Bone marrow (tissue), 2 donors: ENCODE results near the gene C11orf24.
"Not testable (repeated sequence)": the region's sequence is repeated elsewhere in the genome, so short reads cannot be mapped to it uniquely, and the experiment has no call there.

Source experiments
- DNase-seq, 2 donors: peaks; one replicate each; lab custom pipeline; 2025; lab: John Stamatoyannopoulos, UW

Gene C11orf24

DNA sequence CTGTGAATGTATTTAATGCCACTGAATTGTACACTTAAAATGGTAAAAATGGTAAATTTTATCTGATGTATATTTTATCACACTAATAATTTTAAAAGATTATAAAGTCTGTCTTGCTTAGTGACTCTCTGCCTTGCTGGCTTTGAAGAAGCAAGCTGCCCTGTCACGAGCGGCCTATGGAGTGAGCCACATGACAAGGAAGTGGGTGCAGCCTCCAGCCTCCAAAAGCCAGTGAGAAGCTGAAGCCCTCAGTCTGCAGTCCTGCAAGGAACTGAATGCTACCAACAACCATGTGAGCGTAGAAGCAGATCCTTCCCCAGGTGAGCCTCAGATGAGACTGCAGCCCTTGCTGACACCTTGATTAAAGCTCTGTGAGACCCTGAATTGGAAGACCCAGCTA is 20.0 kb downstream of the C11orf24 start:
- DNase-seq = no peak

DNA sequence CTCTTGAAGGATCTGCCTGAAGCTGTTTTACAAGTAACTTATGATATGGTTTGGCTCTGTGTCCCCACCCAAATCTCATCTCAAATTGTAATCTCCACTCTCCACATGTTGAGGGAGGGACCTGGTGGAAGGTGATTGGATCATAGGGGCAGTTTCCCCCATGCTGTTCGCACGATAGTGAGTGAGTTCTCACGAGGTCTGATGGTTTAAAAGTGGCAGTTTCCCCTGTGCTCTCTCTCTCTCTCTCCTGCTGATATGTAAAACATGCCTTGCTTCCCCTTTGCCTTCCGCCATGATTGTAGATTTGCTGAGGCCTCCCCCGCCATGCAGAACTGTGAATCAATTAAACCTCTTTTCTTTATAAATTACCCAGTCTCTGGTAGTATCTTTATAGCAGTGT is 26.9 kb downstream of the C11orf24 start:
- not testable (repeated sequence) for DNase-seq

DNA sequence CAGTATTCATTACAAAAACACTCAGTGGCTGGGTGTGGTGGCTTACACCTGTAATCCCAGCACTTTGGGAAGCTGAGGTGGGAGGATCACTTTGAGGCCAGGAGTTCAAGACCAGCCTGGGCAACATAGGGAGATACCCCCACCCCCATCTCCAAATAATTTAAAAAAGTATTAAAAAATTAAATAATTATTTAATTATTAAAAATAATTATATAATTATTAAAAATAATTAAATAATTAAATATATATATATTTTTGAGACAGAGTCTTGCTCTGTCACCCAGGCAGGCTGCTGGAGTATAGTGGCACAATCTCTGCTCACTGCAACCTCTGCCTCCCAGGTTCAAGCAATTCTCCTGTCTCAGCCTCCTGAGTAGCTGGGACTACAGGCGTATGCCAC is 27.9 kb downstream of the C11orf24 start:
- not testable (repeated sequence) for DNase-seq

DNA sequence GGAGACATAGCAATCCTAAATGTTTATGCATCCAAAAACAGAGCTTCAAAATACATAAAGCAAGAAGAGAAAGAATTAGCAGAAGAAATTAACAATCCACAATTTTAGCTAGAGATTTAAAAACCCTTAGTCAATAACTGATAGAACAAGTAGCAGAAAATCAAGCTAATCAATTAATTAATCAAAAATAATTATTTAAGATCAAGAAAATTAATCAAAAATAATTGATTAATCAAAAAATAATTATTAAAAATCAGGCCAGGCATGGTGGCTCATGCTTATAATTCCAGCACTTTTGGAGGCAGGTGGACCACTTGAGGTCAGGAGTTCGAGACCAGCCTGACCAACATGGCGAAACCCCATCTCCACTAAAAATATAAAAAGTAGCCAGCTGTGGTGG is 29.2 kb downstream of the C11orf24 start:
- DNase-seq = no peak

DNA sequence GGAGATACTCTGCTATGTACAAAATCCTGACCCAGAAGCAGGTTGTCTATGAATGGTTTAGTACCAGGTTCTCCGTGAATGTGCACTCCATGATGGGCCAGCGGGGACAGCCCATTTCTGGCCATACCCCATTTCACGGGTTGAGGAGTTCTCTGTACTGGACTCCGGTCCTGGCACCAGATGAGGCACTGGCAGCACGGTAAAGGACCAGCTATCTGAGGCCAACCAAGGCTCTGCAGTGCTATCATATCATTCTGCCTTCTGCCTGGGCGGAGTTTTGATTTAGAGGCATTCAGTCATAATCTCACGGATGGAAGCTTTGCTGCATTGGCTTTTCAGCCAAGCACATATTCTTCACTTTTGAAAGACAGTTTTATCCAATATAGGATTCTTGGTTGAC is 40.2 kb downstream of the C11orf24 start:
- no peak for DNase-seq

DNA sequence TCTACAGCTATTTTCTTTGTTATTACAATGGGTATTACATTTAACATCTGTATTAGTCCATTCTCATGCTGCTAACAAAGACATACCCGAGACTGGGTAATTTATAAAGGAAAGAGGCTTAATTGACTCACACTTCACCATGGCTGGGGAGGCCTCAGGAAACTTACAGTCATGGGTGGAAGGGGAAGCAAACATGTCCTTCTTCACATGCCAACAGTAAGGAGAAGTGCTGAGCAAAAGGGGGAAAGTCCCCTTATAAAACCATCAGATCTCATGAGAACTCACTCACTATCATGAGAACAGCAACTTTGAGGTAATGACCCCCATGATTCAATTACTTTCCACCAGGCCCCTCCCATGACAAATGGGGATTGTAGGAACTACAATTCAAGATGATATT is 42.2 kb downstream of the C11orf24 start:
- DNase-seq = no peak

DNA sequence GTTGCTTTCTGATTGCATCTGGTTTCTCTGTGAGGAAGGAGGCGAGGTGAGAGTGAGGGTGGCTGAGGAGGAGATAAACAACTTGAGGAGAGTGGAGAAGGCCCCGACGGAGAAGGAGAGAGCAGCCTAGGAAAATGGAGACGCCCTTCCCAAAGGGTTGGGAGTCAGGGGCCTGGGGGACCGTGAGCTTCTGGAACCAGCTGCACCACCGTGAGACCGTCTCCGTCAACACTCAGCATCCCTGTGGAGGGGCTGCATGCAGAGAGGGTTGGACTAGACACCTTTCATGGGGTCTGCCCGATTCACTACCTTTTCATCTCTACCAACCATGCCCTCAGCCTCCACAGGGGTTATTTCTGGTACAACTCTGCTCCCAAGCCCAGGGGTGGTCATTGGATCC is 45.4 kb downstream of the C11orf24 start:
- no peak for DNase-seq

DNA sequence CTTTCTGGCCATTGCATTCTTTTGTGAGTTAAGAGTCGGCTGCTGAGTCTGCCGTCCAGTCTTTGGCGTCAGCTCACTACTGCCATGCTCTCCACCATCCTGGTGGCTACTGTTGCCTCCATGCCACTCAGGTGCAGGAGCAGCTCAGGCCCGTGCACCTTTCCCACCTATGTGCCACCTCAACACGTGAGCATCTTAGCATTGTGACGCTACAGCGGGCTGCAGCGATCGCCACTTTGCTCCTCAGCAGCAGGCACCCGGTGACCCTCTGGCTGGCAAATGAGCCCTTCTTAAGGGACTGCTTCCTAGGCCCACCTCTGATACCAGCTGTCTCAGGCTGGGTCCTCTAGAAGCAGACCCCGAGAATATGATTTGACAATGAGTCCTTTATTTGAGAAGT is 47.2 kb downstream of the C11orf24 start:
- DNase-seq = no peak

DNA sequence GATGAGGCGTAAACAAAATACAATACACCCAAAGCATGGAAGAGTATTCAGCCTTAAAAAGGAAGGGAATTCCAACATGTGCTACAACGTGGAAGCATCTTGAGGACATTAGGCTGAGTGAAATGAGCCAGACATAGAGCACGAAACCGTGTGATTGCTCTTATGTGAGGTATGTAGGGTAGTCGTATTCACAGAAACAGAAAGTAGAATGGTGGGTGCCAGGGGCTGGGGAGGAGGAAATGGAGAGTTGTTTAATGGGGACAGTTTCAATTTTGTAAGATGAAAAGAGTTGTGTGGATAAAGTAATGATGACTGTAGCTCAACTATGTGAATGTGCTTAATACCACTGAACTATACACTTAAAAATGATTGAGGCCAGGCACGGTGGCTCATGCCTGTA is 48.5 kb downstream of the C11orf24 start:
- DNase-seq = no peak

DNA sequence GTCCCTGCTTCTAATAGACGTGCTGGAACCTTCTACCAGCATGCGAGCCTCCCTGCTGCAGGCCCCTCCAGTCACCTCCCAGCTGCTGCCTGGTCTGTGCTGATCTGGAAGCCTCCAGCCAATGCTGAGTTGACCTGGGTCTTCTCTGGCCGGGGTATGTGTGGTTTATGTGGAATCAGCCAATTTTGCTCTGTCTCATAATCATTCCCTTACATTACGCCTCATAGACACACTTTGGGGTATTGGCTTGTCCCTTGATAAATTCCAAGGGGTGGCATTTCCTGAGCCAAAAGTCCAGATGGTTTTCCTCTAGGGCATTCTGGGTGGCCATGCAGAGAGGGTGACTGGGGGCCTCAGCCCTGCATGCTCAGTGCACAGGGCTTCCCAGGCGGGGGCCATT is 50.4 kb downstream of the C11orf24 start:
- no peak for DNase-seq

DNA sequence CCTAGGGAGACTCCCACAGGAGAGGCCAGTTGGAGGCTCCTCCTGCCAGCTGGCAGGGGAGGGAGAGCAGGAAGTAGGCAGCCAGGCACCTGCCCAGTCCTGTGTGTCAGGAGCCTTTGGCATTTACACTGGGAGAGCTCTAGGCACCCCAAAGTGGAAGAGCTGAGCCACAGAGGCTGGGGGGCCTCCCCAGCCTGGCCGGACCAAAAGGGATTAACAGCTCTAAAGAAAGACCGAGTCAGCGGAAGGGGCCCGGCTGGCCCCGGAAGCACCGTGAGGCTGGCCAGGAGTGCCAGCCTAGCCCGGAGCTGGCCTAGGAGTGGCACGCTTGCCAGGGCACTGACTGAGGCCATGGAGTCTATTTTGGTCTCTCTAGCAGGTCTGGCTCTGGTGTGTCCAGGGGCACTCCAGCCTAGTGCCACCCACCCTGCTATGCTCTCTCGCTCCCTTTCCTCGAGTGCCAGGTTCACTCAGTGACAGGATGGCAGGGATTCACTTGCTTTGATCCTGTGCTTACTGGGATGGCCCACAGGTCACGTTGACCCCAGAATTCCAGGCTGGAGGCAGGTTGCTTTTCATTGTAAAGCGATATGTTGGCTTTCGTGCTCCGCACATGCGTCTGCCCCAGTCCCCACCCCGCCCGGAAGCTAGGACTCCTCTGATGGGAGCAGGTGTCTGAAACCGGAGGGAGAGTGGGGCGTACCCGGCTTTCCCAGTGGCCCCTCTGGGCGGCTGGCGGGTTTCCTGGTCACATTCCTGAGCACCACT is 55.4 kb downstream of the C11orf24 start:
- no peak for DNase-seq

DNA sequence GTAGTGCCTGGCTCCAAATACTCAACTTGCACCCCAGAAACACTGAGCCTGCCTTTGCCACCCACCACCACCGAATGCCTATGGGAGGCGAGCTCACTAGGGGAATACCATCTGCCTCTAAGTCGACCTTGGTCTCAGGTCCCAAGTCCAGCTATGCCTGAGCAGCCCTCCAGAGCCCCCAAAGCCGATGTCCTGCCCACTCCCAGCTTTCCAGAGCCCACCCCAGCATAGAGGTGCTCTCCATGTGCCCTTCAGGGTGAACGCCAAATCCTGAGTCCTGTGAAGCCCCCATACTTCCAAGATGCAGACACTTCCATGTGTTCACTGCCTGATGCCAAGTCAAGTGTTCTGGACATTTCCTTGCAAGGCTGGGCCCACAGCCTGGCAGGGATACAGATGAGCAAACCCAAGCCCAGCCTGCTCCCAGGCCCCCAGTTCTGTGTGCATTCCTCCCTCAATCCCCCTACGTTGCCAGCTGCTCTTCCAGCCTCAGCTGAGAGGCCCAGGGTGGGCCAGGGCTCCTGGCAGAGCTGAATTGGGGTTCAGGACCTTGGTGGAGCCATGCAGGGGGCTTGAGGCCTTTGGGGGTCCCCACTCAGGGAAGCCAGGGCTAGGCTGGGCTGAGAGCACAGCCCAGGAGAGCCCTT is 56.1 kb downstream of the C11orf24 start:
- no peak for DNase-seq

DNA sequence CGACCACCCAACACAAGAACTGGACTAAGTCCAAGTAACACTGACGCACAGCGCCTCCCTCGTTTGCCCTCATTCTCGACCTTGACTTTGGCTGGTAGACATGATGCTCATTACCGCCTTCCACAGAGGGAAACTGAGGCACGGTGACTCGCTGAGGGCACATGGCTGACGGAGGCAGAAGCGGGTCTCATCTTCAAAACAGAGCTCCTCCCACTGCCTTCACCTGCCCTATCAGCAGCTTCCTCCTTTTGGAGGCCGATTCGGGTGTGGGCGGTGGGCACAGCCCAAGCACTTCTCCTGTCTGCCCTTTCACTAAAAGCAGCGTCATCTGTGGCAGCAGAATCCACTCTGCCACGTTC is 56.7 kb downstream of the C11orf24 start:
- DNase-seq = no peak

DNA sequence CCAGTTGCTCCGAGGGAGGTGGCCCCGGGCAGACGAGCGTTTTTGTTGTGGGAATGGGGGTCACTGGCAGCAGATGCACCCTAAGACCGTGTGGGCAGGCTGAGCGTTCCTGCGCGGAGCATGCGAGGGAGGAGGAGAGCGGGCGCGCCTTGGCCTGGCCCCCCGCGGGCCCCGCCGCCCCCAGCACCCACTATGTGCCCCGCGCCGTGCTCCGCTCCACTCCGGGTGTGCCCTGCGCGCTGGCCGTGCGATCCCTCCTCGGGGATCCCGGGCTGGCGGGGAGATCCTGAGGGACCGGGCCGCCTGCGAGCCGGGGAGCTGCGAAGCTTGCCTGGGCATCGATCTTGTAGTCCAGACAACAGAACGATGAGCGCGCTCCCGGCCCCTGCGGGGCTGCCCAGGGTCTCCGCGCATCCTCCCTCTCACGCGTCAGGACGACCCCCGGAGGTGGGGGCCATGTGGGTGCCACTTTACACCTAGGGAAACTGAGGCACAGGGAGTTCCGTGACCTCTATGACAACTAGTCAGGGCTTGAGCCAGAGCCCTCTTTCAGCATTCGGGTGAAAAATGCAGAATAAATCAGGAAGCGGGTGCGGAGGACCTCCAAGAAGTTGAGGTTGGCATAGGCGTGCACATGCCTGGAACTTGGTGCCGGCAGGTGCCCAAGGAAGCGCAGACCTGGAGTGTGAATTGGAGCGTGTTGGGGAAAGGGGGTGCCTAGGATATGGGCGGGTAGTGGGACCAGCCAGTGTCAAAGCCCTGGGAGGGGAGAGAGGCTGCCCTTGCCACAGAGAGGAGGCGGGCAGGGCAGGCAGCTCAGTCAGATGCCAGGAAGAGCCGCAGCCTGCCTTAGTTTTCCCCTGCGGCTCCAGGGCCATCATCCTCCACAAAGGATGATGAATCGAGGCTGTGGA is 57.3 kb downstream of the C11orf24 start:
- DNase-seq = peak in 1 of 2 donors; percentile 40

DNA sequence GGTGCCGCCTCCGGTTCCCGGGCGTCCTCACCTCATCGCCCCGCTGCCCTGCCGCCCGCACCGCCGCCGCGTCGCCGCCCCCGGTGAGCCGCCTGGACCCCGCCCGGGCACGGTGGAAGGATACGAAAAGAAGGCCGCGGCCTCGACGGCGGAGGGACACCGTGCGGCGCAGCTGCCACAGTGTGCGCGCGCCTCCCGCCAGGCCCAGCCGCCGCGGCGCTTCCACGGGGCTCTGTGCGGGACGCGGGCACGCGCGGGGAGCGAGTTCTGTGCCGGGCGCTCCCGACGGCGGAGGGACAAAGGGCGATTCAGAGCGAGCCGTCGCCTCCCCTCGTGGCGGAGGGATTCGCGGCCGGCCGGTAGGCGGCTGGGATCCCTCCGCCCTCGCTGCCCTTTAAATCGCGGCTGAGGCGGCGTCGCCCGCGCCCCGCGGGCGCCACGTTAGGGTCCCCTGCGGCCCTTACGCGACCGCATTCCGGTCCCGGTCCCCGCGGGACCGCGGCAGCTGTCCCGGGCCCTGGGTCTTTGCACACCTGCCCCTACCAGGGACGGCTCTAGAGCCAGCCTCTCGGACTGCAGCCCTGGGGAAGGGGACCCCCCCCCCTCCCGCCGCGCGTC is 58.1 kb downstream of the C11orf24 start:
- peak; percentile 68 to 80 for DNase-seq

DNA sequence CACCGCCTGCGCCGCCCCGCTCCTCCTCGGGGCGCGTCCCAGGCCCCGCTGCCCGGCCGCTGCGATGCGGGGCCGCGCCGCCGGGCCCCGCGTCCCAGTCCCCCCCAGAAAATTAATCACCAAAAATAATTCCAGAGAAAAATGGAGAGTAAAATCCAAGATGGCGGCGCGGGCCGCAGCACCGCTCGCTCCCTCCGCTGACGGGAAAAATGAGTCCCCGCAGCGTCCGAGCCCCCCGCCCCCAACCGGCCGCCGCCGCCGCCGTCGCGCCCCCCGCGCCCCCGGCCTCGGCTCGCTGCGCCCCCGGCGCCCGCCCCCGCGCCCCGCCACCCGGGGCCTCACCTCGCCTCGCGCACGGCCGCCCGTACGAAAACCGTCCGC is 58.6 kb downstream of the C11orf24 start, which contains the start of gene KMT5B:
Gene KMT5B, minus strand, starts transcription at position 162 of the 381 bp plus-strand sequence. CDS start 23,220 bp downstream, outside the sequence.
- peak in 1 of 2 donors; percentile 67 for DNase-seq

DNA sequence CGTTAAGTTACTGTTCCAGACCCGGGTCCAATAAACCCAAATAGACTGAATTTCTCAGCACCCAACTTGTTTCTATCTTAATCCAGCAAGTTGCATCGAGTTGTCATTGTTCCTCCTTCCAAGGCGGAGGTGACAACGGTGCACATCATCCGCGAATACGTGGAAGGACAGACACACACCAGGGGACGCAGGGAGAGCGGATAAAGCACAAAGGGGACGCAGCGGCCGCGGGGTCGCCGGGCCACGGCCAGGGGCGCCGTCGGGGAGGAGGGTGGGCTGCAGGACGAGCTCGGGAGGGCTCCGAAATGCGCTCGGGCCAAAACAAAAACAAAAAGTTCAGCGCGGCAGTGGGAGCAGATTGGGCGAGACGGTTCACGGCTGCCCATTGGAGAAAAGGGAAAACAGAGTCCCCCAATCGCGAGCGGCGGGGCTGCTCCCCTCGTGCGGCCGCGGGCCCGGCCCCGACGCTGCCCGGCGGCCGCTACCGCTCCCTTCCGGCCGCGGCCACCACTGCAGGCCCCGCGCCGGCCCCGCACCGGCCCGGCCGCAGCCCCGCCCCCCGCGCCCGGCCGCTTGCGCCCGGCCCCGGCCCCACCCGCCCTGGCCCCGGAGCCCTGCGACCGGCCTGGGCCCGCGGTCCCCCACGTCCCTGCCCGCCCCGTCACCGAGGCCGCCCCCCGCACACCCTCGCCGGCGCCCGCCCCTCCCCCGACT is 59.2 kb downstream of the C11orf24 start:
- DNase-seq = peak; percentile 46 to 59

DNA sequence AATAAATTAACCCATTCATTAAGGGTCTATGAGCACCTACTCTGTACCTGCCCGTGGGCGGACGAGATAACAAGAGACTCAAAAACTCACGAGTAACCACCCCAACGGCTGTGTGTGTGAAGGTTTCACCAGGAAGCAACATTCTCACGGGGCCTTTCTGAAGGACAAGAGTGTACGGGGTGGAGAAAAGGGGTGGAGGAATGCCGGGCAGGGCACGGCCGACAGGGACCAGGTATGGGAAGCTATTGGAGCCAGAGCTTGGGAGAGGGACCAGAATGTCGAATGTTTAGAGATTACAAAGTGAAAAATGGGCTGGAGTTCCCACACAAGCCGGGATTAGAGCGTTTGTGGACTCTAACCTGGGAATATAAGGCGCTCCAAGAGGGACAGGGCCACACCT is 60.2 kb downstream of the C11orf24 start:
- no peak for DNase-seq
